Sigmoid colon (tissue), 4 donors: Measurements from ENCODE around the gene P2RY12.

ENCODE experiments used
- CTCF ChIP-seq, 4 experiments: fragments of 450-650 bp in 3 of 4; fragments of 200-600 bp in 1 of 4; IDR thresholded peaks; one replicate each; pipeline ENCODE4 v1.5.1; 2016 to 2019; ENCODE audit warnings: antibody characterized with exemption in 4 of 4, mild to moderate bottlenecking in 3 of 4, moderate library complexity in 2 of 4
- EP300 ChIP-seq, 4 donors: sonication (generic); formaldehyde crosslinking; IDR thresholded peaks; one replicate each; pipeline ENCODE4 v1.6.1; 2017; ENCODE audit warnings: antibody characterized with exemption in 4 of 4
- POLR2A ChIP-seq, 2 donors: fragments of 450-650 bp; IDR thresholded peaks; one replicate each; pipeline ENCODE4 v1.6.1; 2016; ENCODE audit warnings: antibody characterized with exemption in 2 of 2, mild to moderate bottlenecking in 2 of 2, moderate library complexity in 2 of 2
- POLR2AphosphoS5 ChIP-seq, 4 donors: sonication (generic); formaldehyde crosslinking; IDR thresholded peaks; one replicate each; pipeline ENCODE4 v1.6.1; 2017; ENCODE audit warnings: antibody characterized with exemption in 4 of 4

- TF ChIP-seq CTCF (IDR thresholded peaks at IDR 0.05) (no peak), POLR2AphosphoS5 (IDR thresholded peaks at IDR 0.05) (no peak), POLR2A (IDR thresholded peaks at IDR 0.05) (no peak), EP300 (IDR thresholded peaks at IDR 0.05) (no peak)
These were observed 66.2 kb downstream of the P2RY12 start for GRCh38 chr3:151318313-151318712.
